H9 (cell line): Measurements from ENCODE around the gene BHLHE41. TPM values are rescaled to one million over a fixed set of nuclear protein-coding genes. Genes with fewer than 3 reads are reported as not detected.

ENCODE experiments used
- DNase-seq: peaks from one replicate; pipeline ENCODE4 v3.0.0-alpha.2; 2017
- H2AFZ ChIP-seq: one replicate; pipeline ENCODE4 v1.6.1; 2013; ENCODE audit warnings: mild to moderate bottlenecking, low read length, control low read depth, moderate library complexity
- H2AK5ac ChIP-seq: 2 replicates; pipeline ENCODE4 v1.6.1; 2013; ENCODE audit warnings: low read length, control low read depth, mixed read lengths; ENCODE audit not compliant: insufficient read length
- H2BK120ac ChIP-seq: one replicate; pipeline ENCODE4 v1.6.1; 2013; ENCODE audit warnings: low read depth, mild to moderate bottlenecking, low read length, control low read depth, inconsistent platforms; ENCODE audit not compliant: poor library complexity, severe bottlenecking
- H2BK12ac ChIP-seq: 2 replicates; pipeline ENCODE4 v1.6.1; 2013; ENCODE audit warnings: low read length, control low read depth, mixed read lengths, low read depth; ENCODE audit not compliant: insufficient read length
- H2BK15ac ChIP-seq: 2 replicates; pipeline ENCODE4 v1.6.1; 2013; ENCODE audit warnings: low read depth, low read length, control low read depth
- H2BK20ac ChIP-seq: one replicate; pipeline ENCODE4 v1.6.1; 2013; ENCODE audit warnings: low read depth, mild to moderate bottlenecking, low read length, control low read depth, inconsistent platforms; ENCODE audit not compliant: poor library complexity, severe bottlenecking
- H2BK5ac ChIP-seq: 2 replicates; pipeline ENCODE4 v1.6.1; 2013; ENCODE audit warnings: low read length, control low read depth, mixed read lengths; ENCODE audit not compliant: insufficient read length
- H3K14ac ChIP-seq: 2 replicates; pipeline ENCODE4 v1.6.1; 2013; ENCODE audit warnings: low read length, control low read depth; ENCODE audit not compliant: insufficient read depth
- H3K18ac ChIP-seq: 2 replicates; pipeline ENCODE4 v1.6.1; 2013; ENCODE audit warnings: low read depth, mild to moderate bottlenecking, mixed read lengths, low read length, control low read depth; ENCODE audit not compliant: insufficient read length
- H3K23ac ChIP-seq: 2 replicates; pipeline ENCODE4 v1.6.1; 2013; ENCODE audit warnings: low read length, control low read depth, mixed read lengths, low read depth; ENCODE audit not compliant: insufficient read length
- H3K23me2 ChIP-seq: 2 replicates; pipeline ENCODE4 v1.6.1; 2013; ENCODE audit warnings: low read depth, mild to moderate bottlenecking, mixed read lengths, low read length, control low read depth; ENCODE audit not compliant: insufficient read length, poor library complexity, severe bottlenecking
- H3K27ac ChIP-seq: 2 replicates; pipeline ENCODE4 v1.5.1; 2013; ENCODE audit warnings: low read length, control low read depth, mixed read lengths, low read depth; ENCODE audit not compliant: insufficient read length
- H3K27me3 ChIP-seq: 2 replicates; pipeline ENCODE4 v1.6.1; 2013; ENCODE audit warnings: low read length, control low read depth, inconsistent platforms; ENCODE audit not compliant: insufficient read depth
- H3K4ac ChIP-seq: 2 replicates; pipeline ENCODE4 v1.6.1; 2013; ENCODE audit warnings: low read depth, mild to moderate bottlenecking, control low read depth, inconsistent platforms, low read length, moderate library complexity
- H3K4me1 ChIP-seq: 2 replicates; pipeline ENCODE4 v1.6.1; 2013; ENCODE audit warnings: low read length, control low read depth, inconsistent platforms; ENCODE audit not compliant: insufficient read depth
- H3K4me2 ChIP-seq: 2 replicates; pipeline ENCODE4 v1.6.1; 2013; ENCODE audit warnings: low read length, control low read depth, mixed read lengths; ENCODE audit not compliant: insufficient read length, insufficient read depth
- H3K56ac ChIP-seq: 2 replicates; pipeline ENCODE4 v1.6.1; 2013; ENCODE audit warnings: low read depth, mild to moderate bottlenecking, mixed read lengths, low read length, control low read depth; ENCODE audit not compliant: insufficient read length
- H3K79me1 ChIP-seq: 2 replicates; pipeline ENCODE4 v1.6.1; 2013; ENCODE audit warnings: low read depth, mild to moderate bottlenecking, moderate library complexity, low read length, control low read depth, inconsistent platforms; ENCODE audit not compliant: insufficient read depth, poor library complexity, severe bottlenecking
- H3K79me2 ChIP-seq: 2 replicates; pipeline ENCODE4 v1.6.1; 2013; ENCODE audit warnings: low read length, control low read depth, inconsistent platforms; ENCODE audit not compliant: insufficient read depth
- H3K9ac ChIP-seq: 2 replicates; pipeline ENCODE4 v1.6.1; 2013; ENCODE audit warnings: low read length, control low read depth, mixed read lengths; ENCODE audit not compliant: insufficient read length; ENCODE audit errors: extremely low read depth
- H3K9me3 ChIP-seq: one replicate; pipeline ENCODE4 v1.6.1; 2013; ENCODE audit warnings: low read depth, low read length, inconsistent platforms; ENCODE audit not compliant: control insufficient read depth
- H3T11ph ChIP-seq: one replicate; pipeline ENCODE4 v1.6.1; 2013; ENCODE audit warnings: mild to moderate bottlenecking, low read length, control low read depth, inconsistent platforms
- H4K20me1 ChIP-seq: one replicate; pipeline ENCODE4 v1.6.1; 2013; ENCODE audit not compliant: control insufficient read depth, insufficient read length, insufficient read depth
- H4K5ac ChIP-seq: 2 replicates; pipeline ENCODE4 v1.6.1; 2013; ENCODE audit warnings: low read depth, mild to moderate bottlenecking, mixed read lengths, low read length, control low read depth; ENCODE audit not compliant: insufficient read length
- H4K8ac ChIP-seq: replicated peaks from 2 replicates; pipeline ENCODE4 v1.6.1; 2013; ENCODE audit warnings: low read length, control low read depth, mixed read lengths, low read depth; ENCODE audit not compliant: insufficient read length
- H4K91ac ChIP-seq: 2 replicates; pipeline ENCODE4 v1.6.1; 2013; ENCODE audit warnings: low read depth, mild to moderate bottlenecking, moderate library complexity, mixed read lengths, low read length, control low read depth; ENCODE audit not compliant: insufficient read length
- H3K27ac Mint-ChIP-seq, 3 experiments: 2 replicates in 2 of 3; 3 replicates in 1 of 3; pipeline ENCODE4 v1.8.0; 2020 to 2021; ENCODE audit warnings: mixed read lengths in 3 of 3, mild to moderate bottlenecking in 1 of 3, moderate library complexity in 1 of 3
- H3K27me3 Mint-ChIP-seq: 2 replicates; pipeline ENCODE4 v1.8.0; 2021; ENCODE audit warnings: low read depth, mild to moderate bottlenecking, moderate library complexity, mixed read lengths
- H3K36me3 Mint-ChIP-seq, 3 experiments: 2 replicates in 2 of 3; 3 replicates in 1 of 3; pipeline ENCODE4 v1.8.0; 2020 to 2021; ENCODE audit warnings: low read depth in 3 of 3, mixed read lengths in 3 of 3; ENCODE audit not compliant: insufficient read depth in 1 of 3
- H3K4me1 Mint-ChIP-seq, 2 experiments: 2 replicates each; pipeline ENCODE4 v1.8.0; 2020; ENCODE audit warnings: mixed read lengths in 2 of 2
- H3K4me3 Mint-ChIP-seq, 2 experiments: 2 replicates in 1 of 2; 3 replicates in 1 of 2; pipeline ENCODE4 v1.8.0; 2020 to 2021; ENCODE audit warnings: mild to moderate bottlenecking in 2 of 2, mixed read lengths in 2 of 2, moderate library complexity in 1 of 2
- H3K9me3 Mint-ChIP-seq, 2 experiments: 2 replicates in 1 of 2; 3 replicates in 1 of 2; pipeline ENCODE4 v1.8.0; 2020; ENCODE audit warnings: mild to moderate bottlenecking in 2 of 2, mixed read lengths in 2 of 2, moderate library complexity in 1 of 2
- CTCF ChIP-seq: fragments of 200-600 bp; sonication (generic); conservative IDR thresholded peaks from 3 replicates; pipeline ENCODE4 v1.8.0; 2021; ENCODE audit warnings: antibody characterized with exemption, mild to moderate bottlenecking
- WGBS: extraction: QIAGEN DNeasy Blood & Tissue Kit; methylation state at CpG from one replicate; pipeline ENCODE4 v1.1.7; 2013; ENCODE audit warnings: missing lambda C conversion rate, low lambda C conversion rate, mixed read lengths; ENCODE audit not compliant: insufficient read length; ENCODE audit errors: extremely low coverage; 5-methylcytosine and 5-hydroxymethylcytosine counted together
- long read RNA-seq: library from polyadenylated mRNA; unstranded; transcript quantifications from one replicate; pipeline ENCODE4 v2.0.0, GENCODE V29; 2020
- total RNA-seq: library from RNA; stranded (reverse); gene quantifications from 2 replicates; pipeline ENCODE4 v1.2.1, GENCODE V29; 2021

BHLHE41 gene
- total RNA-seq: 0.33 and 0.90 TPM in 2 replicates
- long read RNA-seq: 0 reads

GRCh38 chr12:26124446-26125399 lies at the start of gene BHLHE41:
Gene BHLHE41 (minus strand): TSS chr12:26125037. CDS start chr12:26124779, 258 bp downstream.
- no peak within 1 kb of the TSS for H4K5ac ChIP-seq
- H4K8ac ChIP-seq: no peak within 1 kb of the TSS
- H3K27ac Mint-ChIP-seq: peak within 1 kb of the TSS in 1 of 3 experiments; percentile 68; a peak in 1 of 7 replicates
- no peaks in the 10 kb centered on the region for H4K20me1 ChIP-seq
- H2BK120ac ChIP-seq: no peak within 1 kb of the TSS
- H2BK20ac ChIP-seq: no peak within 1 kb of the TSS
- DNase-seq: peak; percentile 93
- no peak within 1 kb of the TSS for H3K56ac ChIP-seq
- H3K9ac ChIP-seq: peak within 1 kb of the TSS; percentile 38
- H4K91ac ChIP-seq: no peak within 1 kb of the TSS
- H3K79me2 ChIP-seq: no peaks in the 10 kb centered on the region
- no CpG with 5 or more reads among the region's 54 CpGs for WGBS
- H3T11ph ChIP-seq: no peak within 1 kb of the TSS
- peak within 1 kb of the TSS; percentile 87 for H3K4me2 ChIP-seq
- no peaks in the 10 kb centered on the region for H3K9me3 ChIP-seq
- no peak within 1 kb of the TSS for H3K4ac ChIP-seq
- TF ChIP-seq CTCF: no peak
- no peak within 1 kb of the TSS for H3K27ac ChIP-seq
- peaks cover 53% of the 10 kb centered on the region for H3K27me3 ChIP-seq
- H2BK12ac ChIP-seq: no peak within 1 kb of the TSS
- H3K18ac ChIP-seq: peak within 1 kb of the TSS; percentile 86
- peaks cover 0 to 4% of the 10 kb centered on the region in 2 experiments; a peak in 1 of 5 replicates for H3K9me3 Mint-ChIP-seq
- peak within 1 kb of the TSS; percentile 78 to 87 for H3K4me3 Mint-ChIP-seq
- peak within 1 kb of the TSS; percentile 52 for H3K23ac ChIP-seq
- H3K27me3 Mint-ChIP-seq: peaks cover 97% of the 10 kb centered on the region
- H3K36me3 Mint-ChIP-seq: peaks cover 0 to 4% (median 0%) of the 10 kb centered on the region in 3 experiments; a peak in 1 of 7 replicates
- H2AK5ac ChIP-seq: no peak within 1 kb of the TSS
- peak within 1 kb of the TSS; percentile 43; the same call in 1 of the 2 replicates for H2BK15ac ChIP-seq
- peaks cover 32% of the 10 kb centered on the region for H3K23me2 ChIP-seq
- H2BK5ac ChIP-seq: no peak within 1 kb of the TSS
- H3K14ac ChIP-seq: peak within 1 kb of the TSS; percentile 82; the same call in 1 of the 2 replicates
- peaks cover 3% of the 10 kb centered on the region; the same call in 1 of the 2 replicates for H3K4me1 ChIP-seq
- no peak within 1 kb of the TSS for H2AFZ ChIP-seq
- H3K79me1 ChIP-seq: no peaks in the 10 kb centered on the region
- H3K4me1 Mint-ChIP-seq: peaks cover 32 to 44% of the 10 kb centered on the region in 2 experiments
